Astrocyte (in vitro differentiated cells and primary cell): Measurements from ENCODE around the gene COBL. TPM values are rescaled to one million over a fixed set of nuclear protein-coding genes. Genes with fewer than 3 reads are reported as not detected.

ENCODE experiments used
- DNase-seq: peaks from one replicate; pipeline ENCODE4 v3.0.0-alpha.2; 2010; ENCODE audit warnings: low read depth
- FAIRE-seq: peaks from 2 replicates; lab custom pipeline; 2011; peaks lifted over from hg19 to GRCh38; lab: Jason Lieb, UNC
- H2AFZ ChIP-seq: 2 replicates; pipeline ENCODE4 v1.6.0; 2012; ENCODE audit warnings: low read depth, low read length, inconsistent platforms
- H3K27ac ChIP-seq: 2 replicates; pipeline ENCODE4 v1.5.1; 2011; ENCODE audit warnings: low read depth, low read length, inconsistent platforms
- H3K27me3 ChIP-seq: 2 replicates; pipeline ENCODE4 v1.6.0; 2011; ENCODE audit warnings: low read length, inconsistent platforms; ENCODE audit not compliant: insufficient read depth
- H3K36me3 ChIP-seq: 2 replicates; pipeline ENCODE4 v1.5.1; 2011; ENCODE audit warnings: low read length, inconsistent platforms; ENCODE audit not compliant: insufficient read depth
- H3K4me1 ChIP-seq: 2 replicates; pipeline ENCODE4 v1.5.1; 2011; ENCODE audit warnings: low read length, inconsistent platforms; ENCODE audit not compliant: insufficient read depth
- H3K4me2 ChIP-seq: 2 replicates; pipeline ENCODE4 v1.6.0; 2012; ENCODE audit warnings: low read length, inconsistent platforms
- H3K4me3 ChIP-seq: 2 replicates; pipeline ENCODE4 v1.5.1; 2011; ENCODE audit warnings: low read depth, mild to moderate bottlenecking, low read length, inconsistent platforms; ENCODE audit not compliant: insufficient read depth
- H3K79me2 ChIP-seq: 2 replicates; pipeline ENCODE4 v1.6.0; 2012; ENCODE audit warnings: mild to moderate bottlenecking, low read length, inconsistent platforms; ENCODE audit not compliant: insufficient read depth
- H3K9ac ChIP-seq: 2 replicates; pipeline ENCODE4 v1.6.0; 2012; ENCODE audit warnings: mild to moderate bottlenecking, low read length, inconsistent platforms
- H3K9me3 ChIP-seq: 2 replicates; pipeline ENCODE4 v1.5.1; 2012; ENCODE audit warnings: low read depth, mild to moderate bottlenecking, low read length, inconsistent platforms; ENCODE audit not compliant: insufficient read depth
- H4K20me1 ChIP-seq: 2 replicates; pipeline ENCODE4 v1.6.0; 2012; ENCODE audit warnings: low read length, inconsistent platforms; ENCODE audit not compliant: insufficient read depth
- H3K27ac Mint-ChIP-seq: one replicate; pipeline ENCODE4 v1.8.0; 2021; ENCODE audit warnings: mild to moderate bottlenecking, mixed read lengths; ENCODE audit not compliant: unreplicated experiment
- H3K27me3 Mint-ChIP-seq: one replicate; pipeline ENCODE4 v1.8.0; 2021; ENCODE audit warnings: low read depth, mixed read lengths; ENCODE audit not compliant: unreplicated experiment
- H3K36me3 Mint-ChIP-seq: one replicate; pipeline ENCODE4 v1.8.0; 2021; ENCODE audit warnings: low read depth, mixed read lengths; ENCODE audit not compliant: unreplicated experiment
- H3K4me1 Mint-ChIP-seq: one replicate; pipeline ENCODE4 v1.8.0; 2021; ENCODE audit warnings: low read depth, mixed read lengths; ENCODE audit not compliant: unreplicated experiment
- H3K4me3 Mint-ChIP-seq: one replicate; pipeline ENCODE4 v1.8.0; 2021; ENCODE audit warnings: mild to moderate bottlenecking, moderate library complexity, mixed read lengths; ENCODE audit not compliant: unreplicated experiment
- H3K9me3 Mint-ChIP-seq: one replicate; pipeline ENCODE4 v1.8.0; 2021; ENCODE audit warnings: mild to moderate bottlenecking, mixed read lengths; ENCODE audit not compliant: unreplicated experiment
- CTCF ChIP-seq: IDR thresholded peaks from 2 replicates; pipeline ENCODE4 v1.5.1; 2011; ENCODE audit warnings: low read depth, mild to moderate bottlenecking, inconsistent platforms, low read length, moderate library complexity; ENCODE audit not compliant: insufficient read depth
- EZH2 ChIP-seq: IDR thresholded peaks from 2 replicates; pipeline ENCODE4 v1.6.1; 2012; ENCODE audit warnings: mild to moderate bottlenecking, low read length, inconsistent platforms; ENCODE audit not compliant: insufficient read depth
- total RNA-seq: library from RNA; stranded (reverse); gene quantifications from 2 replicates; pipeline ENCODE4 v1.2.1, GENCODE V29; 2021

Gene COBL
- total RNA-seq, 1 donor from 2014 or later, result 6.4 TPM

DNA sequence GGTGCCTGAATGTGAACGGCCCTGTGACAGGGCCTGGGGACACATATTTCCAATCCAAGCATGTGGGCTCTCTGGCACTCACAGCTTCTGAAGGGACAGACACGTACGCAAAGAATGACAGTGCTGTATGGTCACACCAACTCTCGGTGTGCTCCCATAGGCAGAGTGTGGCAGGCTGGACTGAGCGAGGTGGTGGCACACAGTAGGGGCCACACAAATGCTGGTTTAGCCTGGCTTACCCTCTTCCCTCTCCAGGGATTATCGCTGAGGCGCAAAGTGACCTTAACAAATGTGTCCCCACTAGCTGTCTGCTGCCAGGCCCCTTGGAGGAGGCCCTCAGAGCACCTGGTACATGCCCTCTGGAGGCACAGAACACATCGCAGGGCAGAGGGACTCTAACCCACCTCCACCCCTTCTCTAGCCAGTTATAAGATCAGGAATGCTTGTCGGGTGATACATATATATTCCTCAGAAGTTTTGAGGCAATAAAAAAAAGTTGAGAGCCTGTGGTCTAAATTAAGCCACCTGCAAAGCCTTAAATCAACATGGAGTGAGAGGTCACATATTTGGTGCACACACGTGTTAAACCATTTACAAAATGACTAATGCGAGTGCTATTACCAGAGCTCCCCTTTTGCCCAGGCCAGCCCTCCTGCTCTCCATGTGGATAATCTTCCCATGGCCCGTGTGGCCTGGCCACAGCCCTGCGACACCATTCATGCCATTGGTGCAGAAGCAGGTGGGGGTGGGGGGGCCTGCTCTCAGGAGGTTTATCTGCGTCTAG, 271.1 kb downstream of the COBL start:
- Mint-ChIP-seq H3K4me1 (peaks cover 11% of the 10 kb centered on the region), H3K36me3 (no peaks in the 10 kb centered on the region), H3K27me3 (no peaks in the 10 kb centered on the region), H3K4me3 (no peak overlapping the region), H3K27ac (peak overlapping the region; percentile 50), H3K9me3 (no peaks in the 10 kb centered on the region)
- Histone ChIP-seq H2AFZ (no peak overlapping the region), H3K4me2 (peak overlapping the region; percentile 60), H3K27me3 (peaks cover 29% of the 10 kb centered on the region), H3K9me3 (no peaks in the 10 kb centered on the region), H3K36me3 (no peaks in the 10 kb centered on the region), H3K9ac (peak overlapping the region; percentile 32), H3K4me3 (no peak overlapping the region), H3K79me2 (no peaks in the 10 kb centered on the region), H3K27ac (peak overlapping the region; percentile 30), H4K20me1 (no peaks in the 10 kb centered on the region), H3K4me1 (peaks cover 23% of the 10 kb centered on the region)
- no peak for FAIRE-seq
- TF ChIP-seq CTCF (no peak), EZH2 (no peak)
- DNase-seq, result peak; percentile 95

- no peak for FAIRE-seq
- H3K27me3 Mint-ChIP-seq, result no peaks in the 10 kb centered on the region
- peaks cover 26% of the 10 kb centered on the region for H3K4me1 ChIP-seq
- no peak for DNase-seq
- H3K9me3 ChIP-seq, result no peaks in the 10 kb centered on the region
- H3K4me3 Mint-ChIP-seq, result no peak overlapping the region
- peaks cover 17% of the 10 kb centered on the region for H3K27me3 ChIP-seq
- TF ChIP-seq CTCF, result no peak
- TF ChIP-seq EZH2, result no peak
- H3K4me2 ChIP-seq, result no peak overlapping the region
- no peaks in the 10 kb centered on the region for H4K20me1 ChIP-seq
- H3K36me3 Mint-ChIP-seq, result peaks cover 3% of the 10 kb centered on the region
- no peak overlapping the region for H3K27ac ChIP-seq
- H2AFZ ChIP-seq, result no peak overlapping the region
- H3K9ac ChIP-seq, result no peak overlapping the region
- no peaks in the 10 kb centered on the region for H3K79me2 ChIP-seq
- H3K4me1 Mint-ChIP-seq, result peaks cover 11% of the 10 kb centered on the region
- H3K27ac Mint-ChIP-seq, result no peak overlapping the region
- H3K36me3 ChIP-seq, result no peaks in the 10 kb centered on the region
- no peak overlapping the region for H3K4me3 ChIP-seq
- no peaks in the 10 kb centered on the region for H3K9me3 Mint-ChIP-seq
Observed at GRCh38 chr7:51043461-51043860, 273.1 kb downstream of the COBL start.

GRCh38 chr7:51040787-51041186, 275.8 kb downstream of the COBL start:
- H3K9me3 ChIP-seq, result no peaks in the 10 kb centered on the region
- H3K4me3 ChIP-seq, result no peak overlapping the region
- H3K27me3 ChIP-seq, result peaks cover 24% of the 10 kb centered on the region
- DNase-seq (peak; percentile 41), FAIRE-seq (no peak)
- no peaks in the 10 kb centered on the region for H3K79me2 ChIP-seq
- Mint-ChIP-seq H3K9me3 (no peaks in the 10 kb centered on the region), H3K27me3 (peaks cover 1% of the 10 kb centered on the region), H3K27ac (no peak overlapping the region), H3K36me3 (peaks cover 3% of the 10 kb centered on the region), H3K4me1 (peaks cover 4% of the 10 kb centered on the region), H3K4me3 (no peak overlapping the region)
- no peaks in the 10 kb centered on the region for H3K36me3 ChIP-seq
- H3K9ac ChIP-seq, result no peak overlapping the region
- TF ChIP-seq EZH2, result no peak
- no peak for TF ChIP-seq CTCF
- H3K4me1 ChIP-seq, result peaks cover 14% of the 10 kb centered on the region
- no peak overlapping the region for H3K27ac ChIP-seq
- no peaks in the 10 kb centered on the region for H4K20me1 ChIP-seq
- H3K4me2 ChIP-seq, result peak overlapping the region; percentile 1
- H2AFZ ChIP-seq, result no peak overlapping the region
